Heart left ventricle (tissue), 13 donors: ENCODE measurements around the gene ASXL1.

Experiments used
- POLR2A ChIP-seq, 2 donors: fragments of 450-650 bp; IDR thresholded peaks; one replicate each; pipeline ENCODE4 v1.6.1; 2017; ENCODE audit warnings: antibody characterized with exemption in 2 of 2, mild to moderate bottlenecking in 2 of 2, moderate library complexity in 2 of 2
- TF ChIP-seq, protein P1 (sequence below), 12 donors: fragments of 200-600 bp; sonication (generic) in 4 of 12; IDR thresholded peaks; one replicate each; pipeline versions ENCODE4 v1.5.0 to v1.8.0; 2018 to 2022; ENCODE audit warnings: antibody characterized with exemption in 12 of 12, mild to moderate bottlenecking in 5 of 12
- donor health status: ischemic (EF 13 %, LVEDD 7.1; RV severe dilation, severe dysfunction).
- donor health status: DM: no; HTN: yes; CAD: no.
- donor health status: DM: no; HTN: no; CAD: no.
- donor health status: ischemic (EF 25% LVEDD 6.9; RV normal size, moderate dysfunction).
- donor health status: ischemic (EF 25% LVEDD 5.7; RV mildly dilated, moderate dysfunction).
- donor health status: ischemic (EF 35%, LVEDD 5.7; RV mildly dilated, moderate dysfunction).
- donor health status: nonischemic (EF 11% LVEDD 7.7; RV severe dilation, severe dysfunction).
- donor health status: DM: yes; HTN: yes; CAD: no.
- donor health status: PGD.
- donor health status: ischemic (EF 29% LVEDD 5.4; RV normal size, mild dysfunction).
- donor health status: nonischemic (EF 23%, LVEDD 6.1; RV moderate dilation, normal function).

DNA sequence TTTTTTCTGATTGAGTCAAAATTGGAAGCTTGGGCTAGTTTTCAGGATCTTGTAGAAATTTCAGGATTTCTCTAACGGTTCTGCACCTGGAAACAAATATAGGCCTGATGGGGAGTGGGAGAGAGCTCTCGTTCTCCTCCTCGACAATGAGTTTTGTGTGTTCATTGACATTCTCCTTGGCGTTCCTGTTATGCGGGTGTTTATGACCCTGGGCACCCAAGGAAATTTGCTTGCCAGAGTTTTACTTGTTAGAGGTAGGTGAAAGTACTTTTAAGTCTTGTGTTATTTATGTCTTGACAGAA, 2.2 kb downstream of the ASXL1 start:
- no peak for TF ChIP-seq POLR2A (IDR thresholded peaks at IDR 0.05)
- TF ChIP-seq, protein P1, sequence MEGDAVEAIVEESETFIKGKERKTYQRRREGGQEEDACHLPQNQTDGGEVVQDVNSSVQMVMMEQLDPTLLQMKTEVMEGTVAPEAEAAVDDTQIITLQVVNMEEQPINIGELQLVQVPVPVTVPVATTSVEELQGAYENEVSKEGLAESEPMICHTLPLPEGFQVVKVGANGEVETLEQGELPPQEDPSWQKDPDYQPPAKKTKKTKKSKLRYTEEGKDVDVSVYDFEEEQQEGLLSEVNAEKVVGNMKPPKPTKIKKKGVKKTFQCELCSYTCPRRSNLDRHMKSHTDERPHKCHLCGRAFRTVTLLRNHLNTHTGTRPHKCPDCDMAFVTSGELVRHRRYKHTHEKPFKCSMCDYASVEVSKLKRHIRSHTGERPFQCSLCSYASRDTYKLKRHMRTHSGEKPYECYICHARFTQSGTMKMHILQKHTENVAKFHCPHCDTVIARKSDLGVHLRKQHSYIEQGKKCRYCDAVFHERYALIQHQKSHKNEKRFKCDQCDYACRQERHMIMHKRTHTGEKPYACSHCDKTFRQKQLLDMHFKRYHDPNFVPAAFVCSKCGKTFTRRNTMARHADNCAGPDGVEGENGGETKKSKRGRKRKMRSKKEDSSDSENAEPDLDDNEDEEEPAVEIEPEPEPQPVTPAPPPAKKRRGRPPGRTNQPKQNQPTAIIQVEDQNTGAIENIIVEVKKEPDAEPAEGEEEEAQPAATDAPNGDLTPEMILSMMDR (IDR thresholded peaks at IDR 0.05), result no peak
